ENCODE measurements around the gene TIGAR. TPM values are rescaled to one million over a fixed set of nuclear protein-coding genes. Genes with fewer than 3 reads are reported as not detected.
A peak's percentile ranks its signal among the peaks of the same experiment; 100 is the strongest.

TIGAR gene
- polyA plus RNA-seq (ENCODE audit: insufficient read length in 3 of 3): 1 to 10 TPM; 4.9 to 8.3 (median 7.4) TPM
- long read RNA-seq, donor 1: 0 reads
- long read RNA-seq, donor 2, partial matches to known transcripts: 0 of 3 reads
- long read RNA-seq, donor 2, other reads (novel, unspliced or antisense): 0 of 3 reads
- long read RNA-seq, donor 3, partial matches to known transcripts: 0 of 2 reads
- long read RNA-seq, donor 3, other reads (novel, unspliced or antisense): 0 of 2 reads
- long read RNA-seq, donor 4, partial matches to known transcripts: 0 of 4 reads
- long read RNA-seq, donor 4, other reads (novel, unspliced or antisense): 0 of 4 reads
- long read RNA-seq, donor 5: 0 reads
- long read RNA-seq, donor 6, transcript TIGAR-201 (6 exons, 2,782 nt): major isoform, 9 of 9 reads
- long read RNA-seq, donor 6, partial matches to known transcripts: 0 of 9 reads
- long read RNA-seq, donor 6, other reads (novel, unspliced or antisense): 0 of 9 reads
- long read RNA-seq, donor 7, transcript TIGAR-201 (6 exons, 2,782 nt): major isoform, 10 of 10 reads
- long read RNA-seq, donor 7, partial matches to known transcripts: 0 of 10 reads
- long read RNA-seq, donor 7, other reads (novel, unspliced or antisense): 0 of 10 reads
- long read RNA-seq, donor 8, partial matches to known transcripts: 0 of 3 reads
- long read RNA-seq, donor 8, other reads (novel, unspliced or antisense): 0 of 3 reads
- long read RNA-seq, donor 9, partial matches to known transcripts: 0 of 2 reads
- long read RNA-seq, donor 9, other reads (novel, unspliced or antisense): 0 of 2 reads
- long read RNA-seq, donor 10, partial matches to known transcripts: 0 of 2 reads
- long read RNA-seq, donor 10, other reads (novel, unspliced or antisense): 0 of 2 reads
- long read RNA-seq, donor 11, transcript TIGAR-201 (6 exons, 2,782 nt): major isoform, 5 of 5 reads
- long read RNA-seq, donor 11, partial matches to known transcripts: 0 of 5 reads
- long read RNA-seq, donor 11, other reads (novel, unspliced or antisense): 0 of 5 reads
- long read RNA-seq, donor 12, partial matches to known transcripts: 0 of 3 reads
- long read RNA-seq, donor 12, other reads (novel, unspliced or antisense): 0 of 3 reads
- long read RNA-seq, donor 13: 0 reads
- long read RNA-seq, donor 14, partial matches to known transcripts: 0 of 4 reads
- long read RNA-seq, donor 14, other reads (novel, unspliced or antisense): 0 of 4 reads
- long read RNA-seq, donor 15, partial matches to known transcripts: 0 of 2 reads
- long read RNA-seq, donor 15, other reads (novel, unspliced or antisense): 0 of 2 reads
- long read RNA-seq, donor 16, transcript TIGAR-201 (6 exons, 2,782 nt): major isoform, 6 of 6 reads
- long read RNA-seq, donor 16, partial matches to known transcripts: 0 of 6 reads
- long read RNA-seq, donor 16, other reads (novel, unspliced or antisense): 0 of 6 reads

GRCh38 chr12:4320853-4321701 lies at the start of gene TIGAR:
Gene TIGAR (plus strand): TSS chr12:4321213. CDS start chr12:4321272, 59 bp downstream.
- peak; percentile 84 to 95 (median 92) for DNase-seq (ENCODE audit: extremely low read depth in 1 of 11, low read depth in 9 of 11, low spot score in 4 of 11)

- DNase-seq (ENCODE audit: extremely low read depth in 1 of 11, low read depth in 9 of 11, low spot score in 4 of 11): peak in 9 of 11 donors; percentile 64 to 88 (median 78)
Observed at GRCh38 chr12:4271717-4272423, 49.1 kb upstream of the TIGAR start.

GRCh38 chr12:4272424-4273272 lies 48.4 kb upstream of the TIGAR start:
- peak in 5 of 11 donors; percentile 56 to 67 (median 66) for DNase-seq (ENCODE audit: extremely low read depth in 1 of 11, low read depth in 9 of 11, low spot score in 4 of 11)

- no peak for DNase-seq (ENCODE audit: extremely low read depth in 1 of 11, low read depth in 9 of 11, low spot score in 4 of 11)
Observed at GRCh38 chr12:4273273-4273651, 47.8 kb upstream of the TIGAR start.

GRCh38 chr12:4273652-4274395 lies 47.2 kb upstream of the TIGAR start, which contains the start of gene CCND2:
Gene CCND2 (plus strand): TSS chr12:4273762. CDS start chr12:4274041, 279 bp downstream.
- peak in 10 of 11 donors; percentile 83 to 95 (median 92) for DNase-seq (ENCODE audit: extremely low read depth in 1 of 11, low read depth in 9 of 11, low spot score in 4 of 11)

- DNase-seq (ENCODE audit: extremely low read depth in 1 of 11, low read depth in 9 of 11, low spot score in 4 of 11): peak in 2 of 11 donors; percentile 35 to 49
Observed at GRCh38 chr12:4274396-4275015, 46.5 kb upstream of the TIGAR start.

GRCh38 chr12:4275016-4275869 lies 45.8 kb upstream of the TIGAR start:
- peak in 4 of 11 donors; percentile 25 to 66 (median 38) for DNase-seq (ENCODE audit: extremely low read depth in 1 of 11, low read depth in 9 of 11, low spot score in 4 of 11)

- peak in 1 of 11 donors; percentile 18 for DNase-seq (ENCODE audit: extremely low read depth in 1 of 11, low read depth in 9 of 11, low spot score in 4 of 11)
Observed at GRCh38 chr12:4275870-4276301, 45.1 kb upstream of the TIGAR start.

GRCh38 chr12:4276524-4277204 lies 44.3 kb upstream of the TIGAR start:
- peak in 10 of 11 donors; percentile 86 to 95 (median 90) for DNase-seq (ENCODE audit: extremely low read depth in 1 of 11, low read depth in 9 of 11, low spot score in 4 of 11)

- DNase-seq (ENCODE audit: extremely low read depth in 1 of 11, low read depth in 9 of 11, low spot score in 4 of 11): no peak
Observed at GRCh38 chr12:4277205-4277543, 43.8 kb upstream of the TIGAR start.

GRCh38 chr12:4277857-4278256 lies 43.2 kb upstream of the TIGAR start:
- DNase-seq (ENCODE audit: extremely low read depth in 1 of 11, low read depth in 9 of 11, low spot score in 4 of 11): no peak

- DNase-seq (ENCODE audit: extremely low read depth in 1 of 11, low read depth in 9 of 11, low spot score in 4 of 11): no peak
Observed at GRCh38 chr12:4278329-4279197, 42.5 kb upstream of the TIGAR start.

GRCh38 chr12:4279198-4279690 lies 41.8 kb upstream of the TIGAR start:
- DNase-seq (ENCODE audit: extremely low read depth in 1 of 11, low read depth in 9 of 11, low spot score in 4 of 11): no peak
